Thyroid gland (tissue), 4 donors: ENCODE measurements around the gene KDM2B.

Experiments
- CTCF ChIP-seq, 6 experiments: fragments of 200-600 bp in 3 of 6; fragments of 450-650 bp in 3 of 6; sonication (generic) in 3 of 6; IDR thresholded peaks; one replicate each; pipeline ENCODE4 v1.5.1; 2016 to 2019; ENCODE audit warnings: antibody characterized with exemption in 6 of 6, mild to moderate bottlenecking in 2 of 6, inconsistent platforms in 1 of 6, moderate library complexity in 1 of 6
- POLR2A ChIP-seq, 2 donors: fragments of 450-650 bp; IDR thresholded peaks; one replicate each; pipeline ENCODE4 v1.6.1; 2017; ENCODE audit warnings: antibody characterized with exemption in 2 of 2, mild to moderate bottlenecking in 2 of 2, moderate library complexity in 1 of 2

GRCh38 chr12:121543786-121544185, 37.0 kb downstream of the KDM2B start:
- no peak for TF ChIP-seq CTCF (IDR thresholded peaks at IDR 0.05)
- no peak for TF ChIP-seq POLR2A (IDR thresholded peaks at IDR 0.05)
